ENCODE results near the gene WDR7. TPM values are rescaled to one million over a fixed set of nuclear protein-coding genes. Genes with fewer than 3 reads are reported as not detected.

Gene WDR7
- total RNA-seq, 4 donors from 2014 or later: 9.4 to 26.1 (median 19.2) TPM

- Histone ChIP-seq H3K27me3 (no peaks in the 10 kb centered on the region), H3K36me3 (no peaks in the 10 kb centered on the region), H3K4me1 (no peaks in the 10 kb centered on the region), H3K9me3 (no peaks in the 10 kb centered on the region), H3K4me3 (no peak overlapping the region), H3K27ac (no peak overlapping the region)
- TF ChIP-seq CTCF (IDR thresholded peaks at IDR 0.05): no peak
- no peak for TF ChIP-seq POLR2A (IDR thresholded peaks at IDR 0.05)
- 58 to 89% methylated on average over 1 to 2 of the region's 3 CpGs for WGBS, 2 donors
- DNase-seq: no peak
- intact Hi-C loops (cut with DNase I): no loop called here
These were observed 389.0 kb downstream of the WDR7 start for GRCh38 chr18:57040175-57040574.

GRCh38 chr18:57043241-57043640, 392.1 kb downstream of the WDR7 start:
- DNase-seq: no peak
- no peak overlapping the region for H3K4me3 ChIP-seq
- no peaks in the 10 kb centered on the region for H3K36me3 ChIP-seq
- WGBS, 2 donors: 58 to 77% methylated on average over 3 of the region's 3 CpGs
- no peaks in the 10 kb centered on the region for H3K9me3 ChIP-seq
- H3K27ac ChIP-seq: no peak overlapping the region
- H3K27me3 ChIP-seq: no peaks in the 10 kb centered on the region
- H3K4me1 ChIP-seq: no peaks in the 10 kb centered on the region
- intact Hi-C loops (cut with DNase I): no loop called here
- TF ChIP-seq POLR2A (IDR thresholded peaks at IDR 0.05): no peak
- TF ChIP-seq CTCF (IDR thresholded peaks at IDR 0.05): no peak

- intact Hi-C loops (cut with DNase I): no loop called here
- 45 to 61% methylated on average over 8 to 9 of the region's 9 CpGs for WGBS, 2 donors
- no peak for DNase-seq
- no peaks in the 10 kb centered on the region for H3K4me1 ChIP-seq
- no peak overlapping the region for H3K27ac ChIP-seq
- no peaks in the 10 kb centered on the region for H3K27me3 ChIP-seq
- no peak for TF ChIP-seq CTCF (IDR thresholded peaks at IDR 0.05)
- no peak for TF ChIP-seq POLR2A (IDR thresholded peaks at IDR 0.05)
- no peaks in the 10 kb centered on the region for H3K9me3 ChIP-seq
- H3K4me3 ChIP-seq: no peak overlapping the region
- H3K36me3 ChIP-seq: no peaks in the 10 kb centered on the region
These were observed 397.2 kb downstream of the WDR7 start for GRCh38 chr18:57048351-57048750.

- Histone ChIP-seq H3K4me1 (no peaks in the 10 kb centered on the region), H3K9me3 (no peaks in the 10 kb centered on the region), H3K36me3 (no peaks in the 10 kb centered on the region), H3K4me3 (no peak overlapping the region), H3K27me3 (no peaks in the 10 kb centered on the region), H3K27ac (no peak overlapping the region)
- no peak for DNase-seq
- intact Hi-C loops (cut with DNase I): no loop called here
- TF ChIP-seq POLR2A (IDR thresholded peaks at IDR 0.05) (no peak), CTCF (IDR thresholded peaks at IDR 0.05) (no peak)
- 22 to 49% methylated on average over 3 of the region's 9 CpGs for WGBS, 2 donors
These were observed 397.7 kb downstream of the WDR7 start for GRCh38 chr18:57048859-57049258.

- intact Hi-C loops (cut with DNase I): no loop called here
- H3K4me1 ChIP-seq: no peaks in the 10 kb centered on the region
- H3K27ac ChIP-seq: no peak overlapping the region
- TF ChIP-seq POLR2A (IDR thresholded peaks at IDR 0.05): no peak
- TF ChIP-seq CTCF (IDR thresholded peaks at IDR 0.05): no peak
- H3K9me3 ChIP-seq: no peaks in the 10 kb centered on the region
- WGBS, 2 donors: 59 to 63% methylated on average over 5 to 6 of the region's 6 CpGs
- DNase-seq: no peak
- no peak overlapping the region for H3K4me3 ChIP-seq
- H3K36me3 ChIP-seq: no peaks in the 10 kb centered on the region
- H3K27me3 ChIP-seq: no peaks in the 10 kb centered on the region
These were observed 399.3 kb downstream of the WDR7 start for GRCh38 chr18:57050310-57050949.

Measured in esophagus squamous epithelium (tissue), 5 donors.